GM12891 (cell line): Measurements from ENCODE around the gene PDLIM7.

Experiments
- PAX5 ChIP-seq: IDR thresholded peaks from 2 replicates; pipeline ENCODE4 v1.6.1; 2011; ENCODE audit warnings: low read length, moderate library complexity, mild to moderate bottlenecking; ENCODE audit not compliant: insufficient read depth, severe bottlenecking
- POLR2A ChIP-seq: IDR thresholded peaks from 2 replicates; pipeline ENCODE4 v1.6.1; 2011; ENCODE audit warnings: low read depth, low read length, control low read depth
- POLR2AphosphoS5 ChIP-seq: IDR thresholded peaks from 2 replicates; pipeline ENCODE4 v1.6.1; 2011; ENCODE audit warnings: low read depth, low read length, control low read depth

GRCh38 chr5:177503351-177504085 is 6.1 kb upstream of the PDLIM7 start:
- TF ChIP-seq POLR2A: no peak
- no peak for TF ChIP-seq PAX5
- TF ChIP-seq POLR2AphosphoS5: no peak; the same call in 1 of the 2 replicates
